Astrocyte (in vitro differentiated cells and primary cell): ENCODE data around the gene ASB2. TPM values are rescaled to one million over a fixed set of nuclear protein-coding genes. Genes with fewer than 3 reads are reported as not detected.

Experiments
- DNase-seq: peaks from one replicate; pipeline ENCODE4 v3.0.0-alpha.2; 2010; ENCODE audit warnings: low read depth
- FAIRE-seq: peaks from 2 replicates; lab custom pipeline; 2011; peaks lifted over from hg19 to GRCh38; lab: Jason Lieb, UNC
- H2AFZ ChIP-seq: 2 replicates; pipeline ENCODE4 v1.6.0; 2012; ENCODE audit warnings: low read depth, low read length, inconsistent platforms
- H3K27ac ChIP-seq: 2 replicates; pipeline ENCODE4 v1.5.1; 2011; ENCODE audit warnings: low read depth, low read length, inconsistent platforms
- H3K27me3 ChIP-seq: 2 replicates; pipeline ENCODE4 v1.6.0; 2011; ENCODE audit warnings: low read length, inconsistent platforms; ENCODE audit not compliant: insufficient read depth
- H3K36me3 ChIP-seq: 2 replicates; pipeline ENCODE4 v1.5.1; 2011; ENCODE audit warnings: low read length, inconsistent platforms; ENCODE audit not compliant: insufficient read depth
- H3K4me1 ChIP-seq: 2 replicates; pipeline ENCODE4 v1.5.1; 2011; ENCODE audit warnings: low read length, inconsistent platforms; ENCODE audit not compliant: insufficient read depth
- H3K4me2 ChIP-seq: 2 replicates; pipeline ENCODE4 v1.6.0; 2012; ENCODE audit warnings: low read length, inconsistent platforms
- H3K4me3 ChIP-seq: 2 replicates; pipeline ENCODE4 v1.5.1; 2011; ENCODE audit warnings: low read depth, mild to moderate bottlenecking, low read length, inconsistent platforms; ENCODE audit not compliant: insufficient read depth
- H3K79me2 ChIP-seq: 2 replicates; pipeline ENCODE4 v1.6.0; 2012; ENCODE audit warnings: mild to moderate bottlenecking, low read length, inconsistent platforms; ENCODE audit not compliant: insufficient read depth
- H3K9ac ChIP-seq: 2 replicates; pipeline ENCODE4 v1.6.0; 2012; ENCODE audit warnings: mild to moderate bottlenecking, low read length, inconsistent platforms
- H3K9me3 ChIP-seq: 2 replicates; pipeline ENCODE4 v1.5.1; 2012; ENCODE audit warnings: low read depth, mild to moderate bottlenecking, low read length, inconsistent platforms; ENCODE audit not compliant: insufficient read depth
- H4K20me1 ChIP-seq: 2 replicates; pipeline ENCODE4 v1.6.0; 2012; ENCODE audit warnings: low read length, inconsistent platforms; ENCODE audit not compliant: insufficient read depth
- H3K27ac Mint-ChIP-seq: one replicate; pipeline ENCODE4 v1.8.0; 2021; ENCODE audit warnings: mild to moderate bottlenecking, mixed read lengths; ENCODE audit not compliant: unreplicated experiment
- H3K27me3 Mint-ChIP-seq: one replicate; pipeline ENCODE4 v1.8.0; 2021; ENCODE audit warnings: low read depth, mixed read lengths; ENCODE audit not compliant: unreplicated experiment
- H3K36me3 Mint-ChIP-seq: one replicate; pipeline ENCODE4 v1.8.0; 2021; ENCODE audit warnings: low read depth, mixed read lengths; ENCODE audit not compliant: unreplicated experiment
- H3K4me1 Mint-ChIP-seq: one replicate; pipeline ENCODE4 v1.8.0; 2021; ENCODE audit warnings: low read depth, mixed read lengths; ENCODE audit not compliant: unreplicated experiment
- H3K4me3 Mint-ChIP-seq: one replicate; pipeline ENCODE4 v1.8.0; 2021; ENCODE audit warnings: mild to moderate bottlenecking, moderate library complexity, mixed read lengths; ENCODE audit not compliant: unreplicated experiment
- H3K9me3 Mint-ChIP-seq: one replicate; pipeline ENCODE4 v1.8.0; 2021; ENCODE audit warnings: mild to moderate bottlenecking, mixed read lengths; ENCODE audit not compliant: unreplicated experiment
- CTCF ChIP-seq: IDR thresholded peaks from 2 replicates; pipeline ENCODE4 v1.5.1; 2011; ENCODE audit warnings: low read depth, mild to moderate bottlenecking, inconsistent platforms, low read length, moderate library complexity; ENCODE audit not compliant: insufficient read depth
- EZH2 ChIP-seq: IDR thresholded peaks from 2 replicates; pipeline ENCODE4 v1.6.1; 2012; ENCODE audit warnings: mild to moderate bottlenecking, low read length, inconsistent platforms; ENCODE audit not compliant: insufficient read depth
- microRNA-seq: library from miRNA; unstranded; fragments of <30 nt; microRNA quantifications from one replicate; pipeline ENCODE4 v1.2.0, GENCODE V29; 2020
- total RNA-seq: library from RNA; stranded (reverse); gene quantifications from 2 replicates; pipeline ENCODE4 v1.2.1, GENCODE V29; 2021

Gene ASB2
- total RNA-seq, 1 donor from 2014 or later, result 0.25 TPM

DNA sequence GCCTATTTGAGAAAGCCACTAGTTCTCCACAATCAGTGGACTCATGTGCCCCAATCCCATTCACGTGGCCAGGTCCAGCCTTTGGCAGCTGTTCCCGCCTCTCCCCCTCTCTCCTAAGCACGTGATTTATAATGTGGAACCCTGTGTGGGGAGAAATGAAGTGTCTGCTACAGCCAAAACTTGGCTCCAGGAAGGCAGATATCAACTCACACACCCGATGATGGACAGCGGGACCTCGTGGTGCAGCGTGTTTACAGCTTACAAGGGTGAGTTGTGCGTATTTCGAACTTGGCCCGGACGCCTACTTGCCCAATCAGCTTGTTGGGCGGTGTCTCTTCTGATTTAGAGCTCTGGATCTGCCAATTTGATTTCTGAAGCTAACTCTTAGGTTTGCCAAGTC lies 87.4 kb downstream of the ASB2 start:
- no peaks in the 10 kb centered on the region for H3K4me1 ChIP-seq
- no peaks in the 10 kb centered on the region for H3K36me3 ChIP-seq
- DNase-seq (no peak), FAIRE-seq (no peak)
- no peak overlapping the region for H3K4me3 Mint-ChIP-seq
- H3K4me1 Mint-ChIP-seq, result peaks cover 3% of the 10 kb centered on the region
- TF ChIP-seq EZH2 (no peak), CTCF (no peak)
- no peak overlapping the region for H3K4me3 ChIP-seq
- no peaks in the 10 kb centered on the region for H3K27me3 ChIP-seq
- H3K4me2 ChIP-seq, result no peak overlapping the region
- H2AFZ ChIP-seq, result no peak overlapping the region
- peaks cover 42% of the 10 kb centered on the region for H3K27me3 Mint-ChIP-seq
- H4K20me1 ChIP-seq, result no peaks in the 10 kb centered on the region
- no peaks in the 10 kb centered on the region for H3K9me3 ChIP-seq
- H3K9me3 Mint-ChIP-seq, result no peaks in the 10 kb centered on the region
- H3K9ac ChIP-seq, result no peak overlapping the region
- H3K27ac ChIP-seq, result no peak overlapping the region
- no peak overlapping the region for H3K27ac Mint-ChIP-seq
- H3K36me3 Mint-ChIP-seq, result no peaks in the 10 kb centered on the region
- H3K79me2 ChIP-seq, result no peaks in the 10 kb centered on the region

- H3K79me2 ChIP-seq, result no peaks in the 10 kb centered on the region
- TF ChIP-seq EZH2 (no peak), CTCF (no peak)
- no peak overlapping the region for H3K27ac Mint-ChIP-seq
- H3K4me2 ChIP-seq, result no peak overlapping the region
- H3K9me3 Mint-ChIP-seq, result peaks cover 7% of the 10 kb centered on the region
- H4K20me1 ChIP-seq, result no peaks in the 10 kb centered on the region
- no peaks in the 10 kb centered on the region for H3K36me3 ChIP-seq
- H2AFZ ChIP-seq, result no peak overlapping the region
- H3K4me3 Mint-ChIP-seq, result no peak overlapping the region
- no peak for FAIRE-seq
- H3K9ac ChIP-seq, result no peak overlapping the region
- H3K4me1 ChIP-seq, result no peaks in the 10 kb centered on the region
- no peak overlapping the region for H3K27ac ChIP-seq
- H3K4me3 ChIP-seq, result no peak overlapping the region
- peaks cover 3% of the 10 kb centered on the region for H3K4me1 Mint-ChIP-seq
- no peaks in the 10 kb centered on the region for H3K9me3 ChIP-seq
- no peaks in the 10 kb centered on the region for H3K27me3 ChIP-seq
- H3K36me3 Mint-ChIP-seq, result no peaks in the 10 kb centered on the region
- peaks cover 27% of the 10 kb centered on the region for H3K27me3 Mint-ChIP-seq
- DNase-seq, result no peak
Observed at GRCh38 chr14:93884950-93885349, 91.4 kb downstream of the ASB2 start.

Small RNA genes lying within 50 kb of the gene (microRNA-seq; reads per million reads assigned to microRNA genes)
- not detected for gene MIR4506

Other genes starting within 250 kb of the ASB2 start
- gene PRIMA1, start 188.1 kb downstream of the ASB2 start, total RNA-seq, result not detected in 2 replicates
- gene FAM181A, start 49.2 kb downstream of the ASB2 start, total RNA-seq, result not detected in 2 replicates
- gene CCDC197, start 20.7 kb upstream of the ASB2 start, total RNA-seq, result not detected in 2 replicates
- gene OTUB2, start 49.8 kb upstream of the ASB2 start, total RNA-seq, result 3.1 and 3.3 TPM in 2 replicates
- 206 TPM in 2 replicates for gene DDX24, start 104.6 kb upstream of the ASB2 start, total RNA-seq
- gene IFI27L1, start 104.7 kb upstream of the ASB2 start, total RNA-seq, result 28.4 and 30.8 TPM in 2 replicates
- gene IFI27, start 134.2 kb upstream of the ASB2 start, total RNA-seq, result 1,022 and 1,408 TPM in 2 replicates
- 63.9 and 79.9 TPM in 2 replicates for gene IFI27L2, start 153.0 kb upstream of the ASB2 start, total RNA-seq
- 6.0 and 7.5 TPM in 2 replicates for gene PPP4R4, start 197.8 kb upstream of the ASB2 start, total RNA-seq